Stomach (tissue), 4 donors: ENCODE results near the gene MINAR1.

Source experiments
- EP300 ChIP-seq: sonication (generic); formaldehyde crosslinking; IDR thresholded peaks from one replicate; pipeline ENCODE4 v1.6.1; 2017; ENCODE audit warnings: antibody characterized with exemption
- POLR2A ChIP-seq, 4 donors: fragments of 450-650 bp; IDR thresholded peaks; one replicate each; pipeline ENCODE4 v1.6.1; 2016; ENCODE audit warnings: antibody characterized with exemption in 4 of 4, control low read depth in 2 of 4, mild to moderate bottlenecking in 1 of 4, moderate library complexity in 1 of 4

DNA sequence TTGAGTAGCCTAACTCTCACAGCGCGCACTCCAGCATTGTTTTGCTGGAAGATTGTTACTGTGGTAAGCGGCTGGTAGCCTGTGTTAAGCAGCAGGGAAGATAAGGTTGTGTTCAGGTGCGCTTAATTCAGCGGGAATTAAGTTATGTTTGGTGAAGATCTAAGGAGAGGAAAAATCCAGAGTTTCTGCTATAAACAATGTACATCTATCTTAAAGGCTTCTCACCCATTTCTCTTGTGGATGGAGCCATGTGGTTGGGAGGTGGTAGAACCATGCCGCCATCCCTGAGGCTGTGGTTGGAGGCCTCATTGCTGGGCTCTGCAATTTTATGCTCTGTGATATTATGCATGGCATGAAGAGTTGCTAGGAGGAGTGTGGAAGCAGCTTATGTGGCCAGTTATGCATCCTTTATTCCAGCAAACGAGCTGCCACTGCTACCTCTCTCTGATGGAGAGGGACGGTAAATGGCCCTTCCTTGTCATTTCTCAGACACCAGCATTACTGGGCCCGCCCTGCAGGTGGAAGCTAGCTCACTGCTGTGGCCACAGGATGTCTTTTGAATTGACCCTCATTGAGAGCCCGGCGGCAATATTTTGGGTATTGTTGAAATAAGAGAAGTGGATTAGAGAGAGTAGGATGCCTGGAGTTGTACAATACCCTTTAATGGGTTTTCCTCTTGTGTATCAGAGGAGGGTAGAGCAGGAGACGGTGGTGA lies 1.3 kb downstream of the MINAR1 start:
- TF ChIP-seq POLR2A (IDR thresholded peaks at IDR 0.05), result no peak
- TF ChIP-seq EP300, result no peak
